K562 (cell line): ENCODE results near the gene CSTPP1. TPM values are rescaled to one million over a fixed set of nuclear protein-coding genes. Genes with fewer than 3 reads are reported as not detected.
A peak's percentile ranks its signal among the peaks of the same experiment; 100 is the strongest.

Experiments
- ATAC-seq: fragments of 200-7000 bp; cut with Tn5 transposase; 3 replicates; pipeline ENCODE4 v1.9.1; 2020; ENCODE audit warnings: moderate library complexity
- BruUV-seq: library from RNA; stranded (reverse); fragments of 400-500 nt; replicated peaks from 2 replicates; lab custom pipeline; 2021; lab: Mats Ljungman, UMichigan
- CTCF ChIA-PET: fragments of 300-600 bp; formaldehyde crosslinking; extraction: SDS; loops from one replicate; lab custom pipeline; 2021; ENCODE audit warnings: low intra/inter-chr PET ratio; lab: Yijun Ruan, JAX
- POLR2A ChIA-PET: fragments of 300-600, 350-650 bp; sonication (Branson Sonifier 250); formaldehyde crosslinking; extraction: SDS; loops from one replicate; lab custom pipeline; 2021; ENCODE audit warnings: antibody characterized with exemption, inconsistent platforms; lab: Yijun Ruan, JAX
- DNase-seq, 4 experiments: peaks; one replicate each; pipeline versions ENCODE4 v3.0.0 to v3.0.0-alpha.2; 2011 to 2018; ENCODE audit warnings: low spot score in 3 of 4, mixed read lengths in 3 of 4; ENCODE audit errors: extremely low read depth in 1 of 4
- FAIRE-seq: peaks from 2 replicates; lab custom pipeline; 2011; peaks lifted over from hg19 to GRCh38; lab: Jason Lieb, UNC
- H2AFZ ChIP-seq: 2 replicates; pipeline ENCODE4 v1.6.0; 2011; ENCODE audit warnings: low read depth, low read length, control low read depth, inconsistent platforms
- H3K27ac ChIP-seq: fragments of 200-600 bp; 3 replicates; pipeline ENCODE4 v1.8.0; 2011; ENCODE audit warnings: low read depth, mild to moderate bottlenecking, control low read depth, inconsistent platforms, low read length, moderate library complexity, mixed read lengths; ENCODE audit errors: extremely low read depth
- H3K27me3 ChIP-seq, 2 experiments: fragments of 300-600 bp in 1 of 2; 2 replicates in 1 of 2; 3 replicates in 1 of 2; pipeline versions ENCODE4 v1.6.0 to v1.8.0; 2011; ENCODE audit warnings: inconsistent platforms in 2 of 2, low read length in 2 of 2, mild to moderate bottlenecking in 1 of 2, mixed read lengths in 1 of 2, moderate library complexity in 1 of 2; ENCODE audit not compliant: control insufficient read depth in 2 of 2, insufficient read depth in 2 of 2
- H3K36me3 ChIP-seq: fragments of 300-600 bp; 3 replicates; pipeline ENCODE4 v1.8.0; 2011; ENCODE audit warnings: mild to moderate bottlenecking, low read length, inconsistent platforms; ENCODE audit not compliant: control insufficient read depth, insufficient read depth
- H3K4me1 ChIP-seq, 2 experiments: fragments of 200-600 bp in 1 of 2; replicated peaks in 1 of 2; 2 replicates in 1 of 2; 3 replicates in 1 of 2; pipeline versions ENCODE4 v1.5.1 to v1.8.0; 2011; ENCODE audit warnings: inconsistent platforms in 2 of 2, low read length in 2 of 2, mild to moderate bottlenecking in 1 of 2, mixed read lengths in 1 of 2, moderate library complexity in 1 of 2; ENCODE audit not compliant: control insufficient read depth in 2 of 2, insufficient read depth in 2 of 2
- H3K4me2 ChIP-seq: 2 replicates; pipeline ENCODE4 v1.6.1; 2011; ENCODE audit warnings: low read length, control low read depth, inconsistent platforms, mixed read lengths; ENCODE audit not compliant: insufficient read depth
- H3K4me3 ChIP-seq: fragments of 200-600 bp; sonication (generic), shearing (Covaris generic); 2 replicates; pipeline ENCODE4 v1.5.1; 2016; ENCODE audit warnings: control low read depth, inconsistent platforms
- H3K79me2 ChIP-seq: fragments of 200-600 bp; 3 replicates; pipeline ENCODE4 v1.8.0; 2011; ENCODE audit warnings: low read length, inconsistent platforms; ENCODE audit not compliant: control insufficient read depth, insufficient read depth
- H3K9ac ChIP-seq, 2 experiments: 2 replicates each; pipeline versions ENCODE4 v1.6.0 to v1.6.1; 2011; ENCODE audit warnings: low read depth in 2 of 2, low read length in 2 of 2, control low read depth in 1 of 2, inconsistent platforms in 1 of 2, mild to moderate bottlenecking in 1 of 2, mixed read lengths in 1 of 2; ENCODE audit not compliant: insufficient read depth in 1 of 2
- H3K9me1 ChIP-seq: one replicate; pipeline ENCODE4 v1.6.0; 2011; ENCODE audit warnings: inconsistent platforms, mild to moderate bottlenecking, low read length, moderate library complexity; ENCODE audit not compliant: control insufficient read depth, insufficient read depth
- H3K9me3 ChIP-seq: replicated peaks from 2 replicates; pipeline ENCODE4 v1.5.1; 2011; ENCODE audit warnings: low read depth, low read length, inconsistent platforms; ENCODE audit not compliant: control insufficient read depth, insufficient read depth
- H4K20me1 ChIP-seq: replicated peaks from 2 replicates; pipeline ENCODE4 v1.6.1; 2011; ENCODE audit warnings: low read length, inconsistent platforms, mixed read lengths; ENCODE audit not compliant: control insufficient read depth, insufficient read depth
- CXXC5 ChIP-seq: fragments of 250-450 bp; sonication (Bioruptor Pico); IDR thresholded peaks from 2 replicates; pipeline ENCODE4 v1.8.0; 2022; ENCODE audit warnings: inconsistent platforms, mild to moderate bottlenecking, moderate library complexity
- DEAF1 ChIP-seq: fragments of 450-650 bp; formaldehyde crosslinking; IDR thresholded peaks from 2 replicates; pipeline ENCODE4 v1.4.0; 2020; ENCODE audit warnings: mild to moderate bottlenecking, moderate library complexity
- FOXJ3 ChIP-seq: sonication (generic); formaldehyde crosslinking; IDR thresholded peaks from 2 replicates; pipeline ENCODE4 v1.4.0; 2020; ENCODE audit warnings: mild to moderate bottlenecking, missing genetic modification reagents
- HMG20B ChIP-seq: fragments of 250-450 bp; sonication (Bioruptor Pico); IDR thresholded peaks from 2 replicates; pipeline ENCODE4 v1.5.0; 2021; ENCODE audit warnings: mild to moderate bottlenecking
- POLR2A ChIP-seq: fragments of 450-650 bp; conservative IDR thresholded peaks from 2 replicates; pipeline ENCODE4 v1.6.1; 2016
- PTBP1 ChIP-seq: fragments of 200-400 bp; formaldehyde crosslinking; IDR thresholded peaks from 2 replicates; pipeline ENCODE4 v1.6.1; 2017; ENCODE audit warnings: low read depth, low read length
- RHOXF2B ChIP-seq: fragments of 250-450 bp; sonication (Bioruptor Pico); conservative IDR thresholded peaks from 2 replicates; pipeline ENCODE4 v1.5.1; 2021
- SAFB2 ChIP-seq: fragments of 200-400 bp; formaldehyde crosslinking; IDR thresholded peaks from 2 replicates; pipeline ENCODE4 v1.6.1; 2018; ENCODE audit warnings: borderline replicate concordance, low read length, low read depth, moderate library complexity; ENCODE audit not compliant: severe bottlenecking
- SRSF3 ChIP-seq: fragments of 200-400 bp; formaldehyde crosslinking; IDR thresholded peaks from 2 replicates; pipeline ENCODE4 v1.6.1; 2016; ENCODE audit warnings: mild to moderate bottlenecking, low read length, moderate library complexity; ENCODE audit not compliant: insufficient read depth
- SRSF7 ChIP-seq: fragments of 200-400 bp; formaldehyde crosslinking; optimal IDR thresholded peaks from 2 replicates; pipeline ENCODE3; 2017; ENCODE audit warnings: mild to moderate bottlenecking, low read depth, low read length
- WGBS: fragments of 100-300 bp; shearing (Covaris generic); methylation state at CpG from one replicate; pipeline ENCODE4 v1.1.6; 2016; ENCODE audit warnings: low coverage, mixed read lengths; ENCODE audit not compliant: insufficient coverage; ENCODE audit errors: missing lambda C conversion rate; 5-methylcytosine and 5-hydroxymethylcytosine counted together
- in situ Hi-C: fragments of 300-500 bp; cut with MboI; formaldehyde crosslinking; loops from 4 replicates; pipeline ENCODE4 v1.15.0; 2018; ENCODE audit warnings: inconsistent platforms, mixed read lengths
- intact Hi-C: fragments of 100-400 bp; cut with micrococcal nuclease; formaldehyde crosslinking; loops from 2 replicates; pipeline ENCODE4 v1.14.2; 2022
- polyA plus RNA-seq, 8 experiments: library from polyadenylated mRNA; depleted of rRNA in 4 of 8; stranded (reverse) in 5 of 8; unstranded in 3 of 8; fragments of >200 nt; fragmentation: Nextera tagmentation in 2 of 8; fragmentation: Illumina TruSeq in 1 of 8; extraction: Ambion mirVana in 2 of 8; extraction: Trizol in 1 of 8; gene quantifications; 2 replicates each; pipeline versions ENCODE4 v1.2.1 to v1.2.3, GENCODE V29; 2011 to 2014; ENCODE audit warnings: inconsistent platforms in 1 of 8, missing spikeins in 1 of 8
- total RNA-seq, 7 experiments: library from RNA; depleted of rRNA in 6 of 7; stranded (reverse); fragments of >200 nt in 6 of 7; fragmentation: Illumina TruSeq in 2 of 7; extraction: Trizol in 2 of 7; gene quantifications; 2 replicates each; pipeline versions ENCODE4 v1.2.1 to v1.2.3, GENCODE V29; 2011 to 2021; ENCODE audit warnings: low replicate concordance in 1 of 7

CSTPP1 gene
- total and polyA plus RNA-seq, 9 of the 15 experiments (the other 6 are each of a cell fraction or from before 2014, with no cell fraction given): 6.5 to 17.8 (median 9.2) TPM

- no peak for TF ChIP-seq FOXJ3 (CRISPR knock-in tag)
- TF ChIP-seq CXXC5: no peak
These were observed 225.3 kb downstream of the CSTPP1 start (continued) for GRCh38 chr11:47161890-47162289.

- ChIA-PET CTCF (interaction anchor here (0.6 to 3.9 kb wide), 2 partner anchors 273 to 335 kb away, joined by 3 to 27 read pairs; no protein-coding TSS in a partner anchor), POLR2A (interaction anchor here (0.6 to 3.1 kb wide), 10 partner anchors 9 to 751 kb away, joined by 3 to 29 read pairs (median 4); no protein-coding TSS in a partner anchor)
- FAIRE-seq (no peak), ATAC-seq (peak; percentile 10), DNase-seq (no peak)
- H3K27me3 ChIP-seq: no peaks in the 10 kb centered on the region
- no TSS peak for BruUV-seq
- intact Hi-C loops: no loop called here
- H2AFZ ChIP-seq: no peak overlapping the region
- H3K27ac ChIP-seq: no peak overlapping the region
- H3K4me3 ChIP-seq: no peak overlapping the region
- H3K9me1 ChIP-seq: peaks cover 2% of the 10 kb centered on the region
- TF ChIP-seq CXXC5 (no peak), HMG20B (CRISPR knock-in tag) (no peak), RHOXF2B (CRISPR knock-in tag) (no peak), SAFB2 (no peak), POLR2A (no peak; the same call in 1 of the 2 replicates), PTBP1 (no peak), SRSF3 (no peak), DEAF1 (CRISPR knock-in tag) (no peak), SRSF7 (no peak)
- no peaks in the 10 kb centered on the region for H3K79me2 ChIP-seq
- peaks cover 0 to 16% of the 10 kb centered on the region in 2 experiments; a peak in 2 of 5 replicates for H3K4me1 ChIP-seq
- no peaks in the 10 kb centered on the region for H3K9me3 ChIP-seq
- WGBS: 70% methylated on average over 5 of the region's 5 CpGs
- no peak overlapping the region for H3K9ac ChIP-seq
- H4K20me1 ChIP-seq: peaks cover 17% of the 10 kb centered on the region
- H3K4me2 ChIP-seq: no peak overlapping the region
- in situ Hi-C loops: loop anchor here (5.0 kb wide), 1 partner anchor 275 kb away; no protein-coding TSS in a partner anchor
- peaks cover 44% of the 10 kb centered on the region for H3K36me3 ChIP-seq
These were observed 225.9 kb downstream of the CSTPP1 start for GRCh38 chr11:47162426-47162825.
